ENCODE data around the gene THRA. TPM values are rescaled to one million over a fixed set of nuclear protein-coding genes. Genes with fewer than 3 reads are reported as not detected.
"Not testable (repeated sequence)": the region's sequence is repeated elsewhere in the genome, so short reads cannot be mapped to it uniquely, and the experiment has no call there.

The THRA gene
- polyA plus RNA-seq, 1 donor (not counting 4 experiments of a cell fraction or from before 2014, with no cell fraction given) = 4.5 TPM

GRCh38 chr17:40139566-40140058 is 76.8 kb downstream of the THRA start:
- Histone ChIP-seq H3K9ac (ENCODE audit: control insufficient read depth, extremely low read depth, insufficient read depth, low read length) (peak overlapping the region; percentile 92), H4K20me1 (ENCODE audit: control insufficient read depth, extremely low read depth, insufficient read depth, low read length) (no peaks in the 10 kb centered on the region), H3K36me3 (ENCODE audit: control insufficient read depth in 2 of 2, extremely low read depth in 1 of 2, insufficient read depth in 2 of 2, low read length in 2 of 2) (peaks cover 11 to 18% of the 10 kb centered on the region in 2 experiments), H3K4me2 (ENCODE audit: control insufficient read depth, extremely low read depth, insufficient read depth, low read depth, low read length) (peak overlapping the region; percentile 84), H3K9me1 (ENCODE audit: control insufficient read depth, extremely low read depth, insufficient read depth, low read length) (no peaks in the 10 kb centered on the region), H3K27me3 (ENCODE audit: control insufficient read depth, extremely low read depth, insufficient read depth, low read length) (no peaks in the 10 kb centered on the region), H3K27ac (ENCODE audit: control insufficient read depth, insufficient read depth, low read length) (peak overlapping the region; percentile 79), H3K4me3 (ENCODE audit: control insufficient read depth in 2 of 3, extremely low read depth in 1 of 3, insufficient read depth in 2 of 3, low read depth in 1 of 3, low read length in 3 of 3) (peak overlapping the region; percentile 74 to 95 (median 77)), H2AFZ (ENCODE audit: control insufficient read depth, low read length) (peak overlapping the region; percentile 70), H3K9me3 (ENCODE audit: control insufficient read depth, low read depth, low read length) (no peaks in the 10 kb centered on the region), H3K4me1 (ENCODE audit: control insufficient read depth, extremely low read depth, insufficient read depth, low read length) (peaks cover 13% of the 10 kb centered on the region), H3K79me2 (ENCODE audit: control insufficient read depth, insufficient read depth, low read length) (peaks cover 19% of the 10 kb centered on the region)
- DNase-seq (ENCODE audit: low read depth, low spot score) (no peak), FAIRE-seq (no peak)
- TF ChIP-seq, protein P1, sequence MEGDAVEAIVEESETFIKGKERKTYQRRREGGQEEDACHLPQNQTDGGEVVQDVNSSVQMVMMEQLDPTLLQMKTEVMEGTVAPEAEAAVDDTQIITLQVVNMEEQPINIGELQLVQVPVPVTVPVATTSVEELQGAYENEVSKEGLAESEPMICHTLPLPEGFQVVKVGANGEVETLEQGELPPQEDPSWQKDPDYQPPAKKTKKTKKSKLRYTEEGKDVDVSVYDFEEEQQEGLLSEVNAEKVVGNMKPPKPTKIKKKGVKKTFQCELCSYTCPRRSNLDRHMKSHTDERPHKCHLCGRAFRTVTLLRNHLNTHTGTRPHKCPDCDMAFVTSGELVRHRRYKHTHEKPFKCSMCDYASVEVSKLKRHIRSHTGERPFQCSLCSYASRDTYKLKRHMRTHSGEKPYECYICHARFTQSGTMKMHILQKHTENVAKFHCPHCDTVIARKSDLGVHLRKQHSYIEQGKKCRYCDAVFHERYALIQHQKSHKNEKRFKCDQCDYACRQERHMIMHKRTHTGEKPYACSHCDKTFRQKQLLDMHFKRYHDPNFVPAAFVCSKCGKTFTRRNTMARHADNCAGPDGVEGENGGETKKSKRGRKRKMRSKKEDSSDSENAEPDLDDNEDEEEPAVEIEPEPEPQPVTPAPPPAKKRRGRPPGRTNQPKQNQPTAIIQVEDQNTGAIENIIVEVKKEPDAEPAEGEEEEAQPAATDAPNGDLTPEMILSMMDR (optimal IDR thresholded peaks at IDR 0.05 in 1 of 3, IDR thresholded peaks at IDR 0.05 in 1 of 3, conservative IDR thresholded peaks at IDR 0.05 in 1 of 3; ENCODE audit: extremely low read depth in 1 of 3, insufficient read depth in 2 of 3, low read length in 3 of 3) = no peak
- TF ChIP-seq EZH2 (IDR thresholded peaks at IDR 0.05; ENCODE audit: low read length) = no peak
- dilution Hi-C loops (cut with MboI; ENCODE audit: extremely low pct_ligation_motif_present, low sequenced_read_pairs) = no loop called here

GRCh38 chr17:40143166-40143565 is 80.4 kb downstream of the THRA start:
- peaks cover 13% of the 10 kb centered on the region for H3K4me1 ChIP-seq (ENCODE audit: control insufficient read depth, extremely low read depth, insufficient read depth, low read length)
- H3K4me3 ChIP-seq (ENCODE audit: control insufficient read depth in 2 of 3, extremely low read depth in 1 of 3, insufficient read depth in 2 of 3, low read depth in 1 of 3, low read length in 3 of 3); H3K4me2 ChIP-seq (ENCODE audit: control insufficient read depth, extremely low read depth, insufficient read depth, low read depth, low read length); dilution Hi-C loops (cut with MboI; ENCODE audit: extremely low pct_ligation_motif_present, low sequenced_read_pairs); DNase-seq (ENCODE audit: low read depth, low spot score); H3K9me1 ChIP-seq (ENCODE audit: control insufficient read depth, extremely low read depth, insufficient read depth, low read length); H3K9ac ChIP-seq (ENCODE audit: control insufficient read depth, extremely low read depth, insufficient read depth, low read length); H3K27ac ChIP-seq (ENCODE audit: control insufficient read depth, insufficient read depth, low read length); H3K9me3 ChIP-seq (ENCODE audit: control insufficient read depth, low read depth, low read length); H2AFZ ChIP-seq (ENCODE audit: control insufficient read depth, low read length); H3K27me3 ChIP-seq (ENCODE audit: control insufficient read depth, extremely low read depth, insufficient read depth, low read length); H4K20me1 ChIP-seq (ENCODE audit: control insufficient read depth, extremely low read depth, insufficient read depth, low read length); FAIRE-seq: not testable (repeated sequence)
- H3K36me3 ChIP-seq (ENCODE audit: control insufficient read depth in 2 of 2, extremely low read depth in 1 of 2, insufficient read depth in 2 of 2, low read length in 2 of 2) = peaks cover 7 to 15% of the 10 kb centered on the region in 2 experiments
- H3K79me2 ChIP-seq (ENCODE audit: control insufficient read depth, insufficient read depth, low read length) = peaks cover 31% of the 10 kb centered on the region

Small RNA genes lying within 50 kb of the gene (small RNA-seq; reads per million reads assigned to genes)
- 38.7 to 690 (median 53.8) reads per million in 3 experiments for gene SNORD124 (ENCODE audit: insufficient read length in 3 of 3, low read depth in 3 of 3, low replicate concordance in 1 of 3)

Other genes with a start within 250 kb of the THRA start
- gene IKZF3, start 198.7 kb upstream of the THRA start, polyA plus RNA-seq = 0.04 TPM in 1 of 3 replicates, not detected in the others
- gene ZPBP2, start 194.8 kb upstream of the THRA start, polyA plus RNA-seq = not detected in 3 replicates
- gene GSDMB, start 144.3 kb upstream of the THRA start, polyA plus RNA-seq = 2.3 to 10.5 TPM (median 7.1 TPM) in 3 replicates
- 22.0 to 91.4 TPM (median 36.3 TPM) in 3 replicates for gene ORMDL3, start 135.4 kb upstream of the THRA start, polyA plus RNA-seq
- not detected in 3 replicates for gene LRRC3C, start 135.2 kb upstream of the THRA start, polyA plus RNA-seq
- 5.0 to 9.8 TPM (median 8.5 TPM) in 3 replicates for gene GSDMA, start 100.0 kb upstream of the THRA start, polyA plus RNA-seq
- gene PSMD3, start 82.2 kb upstream of the THRA start, polyA plus RNA-seq = 97.1 to 169 TPM (median 108 TPM) in 3 replicates
- gene CSF3, start 47.5 kb upstream of the THRA start, polyA plus RNA-seq = 0.19 to 0.84 TPM (median 0.76 TPM) in 3 replicates
- 45.3 to 77.3 TPM (median 47.2 TPM) in 3 replicates for gene MED24, start 8.6 kb upstream of the THRA start, polyA plus RNA-seq
- gene NR1D1, start 37.6 kb downstream of the THRA start, polyA plus RNA-seq = 0.46 to 7.5 TPM (median 1.0 TPM) in 3 replicates
- 41.8 to 66.8 TPM (median 56.9 TPM) in 3 replicates for gene MSL1, start 59.0 kb downstream of the THRA start, polyA plus RNA-seq
- gene CASC3, start 77.6 kb downstream of the THRA start, polyA plus RNA-seq = 17.3 to 32.1 TPM (median 26.9 TPM) in 3 replicates
- 13.2 to 37.6 TPM (median 21.8 TPM) in 3 replicates for gene RAPGEFL1, start 114.5 kb downstream of the THRA start, polyA plus RNA-seq
- gene WIPF2, start 156.3 kb downstream of the THRA start, polyA plus RNA-seq = 7.4 to 11.1 TPM (median 8.5 TPM) in 3 replicates
- gene CDC6, start 224.9 kb downstream of the THRA start, polyA plus RNA-seq = 5.5 to 28.0 TPM (median 26.5 TPM) in 3 replicates
- 1.7 to 6.0 TPM (median 3.8 TPM) in 3 replicates for gene RARA, start 246.2 kb downstream of the THRA start, polyA plus RNA-seq